ENCODE measurements around the gene ZNF532.

ZNF532 gene

GRCh38 chr18:59033974-59034373, 169.3 kb downstream of the ZNF532 start:
- TF ChIP-seq ESRRG (CRISPR knock-in tag; IDR thresholded peaks at IDR 0.05) = no peak
- TF ChIP-seq RARB (CRISPR knock-in tag; IDR thresholded peaks at IDR 0.05) = no peak
- TF ChIP-seq TOX (CRISPR knock-in tag; IDR thresholded peaks at IDR 0.05; ENCODE audit: borderline replicate concordance) = no peak
- TF ChIP-seq BACH2 (CRISPR knock-in tag; IDR thresholded peaks at IDR 0.05; ENCODE audit: borderline replicate concordance) = no peak
- TF ChIP-seq ZNF8 (CRISPR knock-in tag; IDR thresholded peaks at IDR 0.05) = no peak
- no peak for TF ChIP-seq PATZ1 (CRISPR knock-in tag; IDR thresholded peaks at IDR 0.05; ENCODE audit: borderline replicate concordance)
- TF ChIP-seq CSRNP3 (CRISPR knock-in tag; IDR thresholded peaks at IDR 0.05) = no peak
- no peak for TF ChIP-seq TCF4 (CRISPR knock-in tag; IDR thresholded peaks at IDR 0.05; ENCODE audit: borderline replicate concordance)
- no peak for ATAC-seq

- ATAC-seq = no peak
- TF ChIP-seq ZNF565 (CRISPR knock-in tag; conservative IDR thresholded peaks at IDR 0.05; ENCODE audit: low read depth) (no peak), CSRNP3 (CRISPR knock-in tag; IDR thresholded peaks at IDR 0.05) (no peak), ZFP3 (CRISPR knock-in tag; IDR thresholded peaks at IDR 0.05) (no peak), ESRRG (CRISPR knock-in tag; IDR thresholded peaks at IDR 0.05) (no peak), ZFP30 (CRISPR knock-in tag; IDR thresholded peaks at IDR 0.05) (no peak), SNAI2 (CRISPR knock-in tag; IDR thresholded peaks at IDR 0.05) (no peak), OSR1 (CRISPR knock-in tag; IDR thresholded peaks at IDR 0.05) (no peak), PATZ1 (CRISPR knock-in tag; IDR thresholded peaks at IDR 0.05; ENCODE audit: borderline replicate concordance) (no peak), GLIS3 (CRISPR knock-in tag; IDR thresholded peaks at IDR 0.05) (no peak), TSHZ2 (CRISPR knock-in tag; IDR thresholded peaks at IDR 0.05) (no peak)
Measured at GRCh38 chr18:59035591-59035990, 170.9 kb downstream of the ZNF532 start.

Measured in SK-N-SH treated with all-trans-retinoic acid at 6 μM for 48 hours (cell line).